ENCODE data around the gene BAIAP2L2. TPM values are rescaled to one million over a fixed set of nuclear protein-coding genes. Genes with fewer than 3 reads are reported as not detected.

Gene BAIAP2L2
- total and polyA plus RNA-seq, 2 donors (not counting 1 experiment from before 2014, with no cell fraction given), result 0.16 to 0.83 TPM

DNA sequence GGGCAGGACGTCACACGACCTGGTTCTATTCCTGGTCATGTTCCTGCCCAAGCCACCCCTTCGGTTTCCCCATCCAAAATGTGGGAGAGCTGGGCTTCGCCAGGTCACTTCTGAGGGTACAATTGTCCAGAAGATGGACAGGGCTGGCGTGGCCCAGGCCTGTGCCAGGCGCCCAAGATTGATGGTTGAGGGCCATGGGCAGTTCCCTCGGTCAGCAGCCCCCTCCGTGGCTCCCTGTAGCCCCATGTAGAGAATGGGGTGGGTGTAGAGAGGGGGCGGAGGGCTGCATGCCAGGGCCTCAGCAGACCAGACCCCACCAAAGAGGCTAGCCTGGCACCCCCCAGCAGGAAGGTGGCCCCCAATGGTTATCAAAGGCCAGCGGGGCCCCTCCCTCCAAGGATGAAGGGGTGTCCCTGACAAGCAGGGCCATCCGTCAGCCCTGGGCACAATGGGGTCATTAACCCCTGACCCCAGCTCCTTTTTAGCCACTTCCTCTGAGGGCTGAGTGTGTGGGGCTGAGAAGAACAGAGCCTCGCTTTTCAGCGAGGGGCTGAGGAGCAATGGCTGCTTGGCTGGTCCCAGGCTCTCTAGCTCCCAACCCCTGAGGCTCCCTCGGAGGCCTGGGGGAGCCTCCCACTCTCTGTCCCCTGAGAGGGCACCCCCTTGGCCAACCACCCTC, 64.3 kb downstream of the BAIAP2L2 start:
- H3K9ac ChIP-seq (ENCODE audit: insufficient read depth, low read length), result no peak overlapping the region

GRCh38 chr22:38043151-38044039, 67.1 kb downstream of the BAIAP2L2 start:
- no peak for TF ChIP-seq EZH2 (IDR thresholded peaks at IDR 0.05; ENCODE audit: low read length, missing control alignments)
- no peak for TF ChIP-seq CTCF (conservative IDR thresholded peaks at IDR 0.05 in 1 of 2, IDR thresholded peaks at IDR 0.05 in 1 of 2; ENCODE audit: low read depth in 1 of 2, low read length in 2 of 2)
- no peaks in the 10 kb centered on the region for H3K36me3 ChIP-seq (ENCODE audit: control insufficient read depth, insufficient read depth, low read length)
- no peak for DNase-seq (ENCODE audit: low read depth in 2 of 2)

More for the DNA sequence above, 64.3 kb downstream of the BAIAP2L2 start:
- Histone ChIP-seq H3K4me1 (ENCODE audit: control insufficient read depth, extremely low read depth, insufficient read depth, low read length) (no peaks in the 10 kb centered on the region), H3K4me3 (replicated peaks in 1 of 4; ENCODE audit: control extremely low read depth in 1 of 4, insufficient read depth in 1 of 4, low read depth in 3 of 4, low read length in 4 of 4) (no peak overlapping the region), H3K9me3 (ENCODE audit: control insufficient read depth, insufficient read depth, low read depth, low read length) (no peaks in the 10 kb centered on the region), H3K79me2 (ENCODE audit: control insufficient read depth, insufficient read depth, low read length) (no peaks in the 10 kb centered on the region), H3K4me2 (ENCODE audit: extremely low read depth, insufficient read depth, low read length) (no peak overlapping the region), H3K27ac (ENCODE audit: insufficient read depth, low read length) (no peak overlapping the region), H3K27me3 (ENCODE audit: control insufficient read depth, insufficient read depth, low read length) (peaks cover 2% of the 10 kb centered on the region), H4K20me1 (ENCODE audit: control insufficient read depth, extremely low read depth, insufficient read depth, low read length) (no peaks in the 10 kb centered on the region), H3K36me3 (ENCODE audit: control insufficient read depth, insufficient read depth, low read length) (no peaks in the 10 kb centered on the region), H2AFZ (ENCODE audit: low read length) (no peak overlapping the region)
- no peak for DNase-seq (ENCODE audit: low read depth in 2 of 2)
- no peak for TF ChIP-seq CTCF (conservative IDR thresholded peaks at IDR 0.05 in 1 of 2, IDR thresholded peaks at IDR 0.05 in 1 of 2; ENCODE audit: low read depth in 1 of 2, low read length in 2 of 2)

DNA sequence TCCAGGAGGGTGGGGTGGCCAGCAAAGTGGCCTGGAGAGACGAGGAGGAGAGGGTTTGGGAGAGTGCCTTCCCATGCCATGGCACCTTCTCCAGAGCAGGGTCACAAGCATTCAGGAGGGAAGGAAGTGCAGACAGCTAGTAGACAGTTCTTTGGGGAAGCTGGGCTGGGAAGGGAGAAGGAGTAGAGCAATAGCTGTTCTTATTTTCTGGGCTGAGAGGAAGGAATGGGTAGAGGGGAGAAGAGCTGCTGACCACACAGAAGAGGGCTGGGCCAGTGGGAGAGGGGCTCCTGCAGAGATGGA, 68.0 kb downstream of the BAIAP2L2 start:
- Histone ChIP-seq H3K36me3 (ENCODE audit: control insufficient read depth, insufficient read depth, low read length) (no peaks in the 10 kb centered on the region), H3K4me1 (ENCODE audit: control insufficient read depth, extremely low read depth, insufficient read depth, low read length) (no peaks in the 10 kb centered on the region), H3K9me3 (ENCODE audit: control insufficient read depth, insufficient read depth, low read depth, low read length) (no peaks in the 10 kb centered on the region), H2AFZ (ENCODE audit: low read length) (no peak overlapping the region), H3K79me2 (ENCODE audit: control insufficient read depth, insufficient read depth, low read length) (no peaks in the 10 kb centered on the region), H3K4me2 (ENCODE audit: extremely low read depth, insufficient read depth, low read length) (no peak overlapping the region), H3K4me3 (replicated peaks in 1 of 4; ENCODE audit: control extremely low read depth in 1 of 4, insufficient read depth in 1 of 4, low read depth in 3 of 4, low read length in 4 of 4) (no peak overlapping the region), H4K20me1 (ENCODE audit: control insufficient read depth, extremely low read depth, insufficient read depth, low read length) (no peaks in the 10 kb centered on the region), H3K27ac (ENCODE audit: insufficient read depth, low read length) (no peak overlapping the region), H3K9ac (ENCODE audit: insufficient read depth, low read length) (no peak overlapping the region), H3K27me3 (ENCODE audit: control insufficient read depth, insufficient read depth, low read length) (no peaks in the 10 kb centered on the region)
- DNase-seq (ENCODE audit: low read depth in 2 of 2), result no peak
- TF ChIP-seq CTCF (conservative IDR thresholded peaks at IDR 0.05 in 1 of 2, IDR thresholded peaks at IDR 0.05 in 1 of 2; ENCODE audit: low read depth in 1 of 2, low read length in 2 of 2) (no peak), EZH2 (IDR thresholded peaks at IDR 0.05; ENCODE audit: low read length, missing control alignments) (no peak)

More at GRCh38 chr22:38043151-38044039, 67.1 kb downstream of the BAIAP2L2 start:
- H2AFZ ChIP-seq (ENCODE audit: low read length), result no peak overlapping the region
- H3K4me1 ChIP-seq (ENCODE audit: control insufficient read depth, extremely low read depth, insufficient read depth, low read length), result no peaks in the 10 kb centered on the region
- no peaks in the 10 kb centered on the region for H3K27me3 ChIP-seq (ENCODE audit: control insufficient read depth, insufficient read depth, low read length)
- H3K9me3 ChIP-seq (ENCODE audit: control insufficient read depth, insufficient read depth, low read depth, low read length), result no peaks in the 10 kb centered on the region
- H3K4me2 ChIP-seq (ENCODE audit: extremely low read depth, insufficient read depth, low read length), result no peak overlapping the region
- H3K79me2 ChIP-seq (ENCODE audit: control insufficient read depth, insufficient read depth, low read length), result no peaks in the 10 kb centered on the region
- H4K20me1 ChIP-seq (ENCODE audit: control insufficient read depth, extremely low read depth, insufficient read depth, low read length), result no peaks in the 10 kb centered on the region
- H3K9ac ChIP-seq (ENCODE audit: insufficient read depth, low read length), result no peak overlapping the region
- no peak overlapping the region for H3K27ac ChIP-seq (ENCODE audit: insufficient read depth, low read length)
- H3K4me3 ChIP-seq (replicated peaks in 1 of 4; ENCODE audit: control extremely low read depth in 1 of 4, insufficient read depth in 1 of 4, low read depth in 3 of 4, low read length in 4 of 4), result no peak overlapping the region

Measured in fibroblast of lung (primary cell).